OCI-LY7 (cell line): ENCODE data around the gene PTPRCAP. TPM values are rescaled to one million over a fixed set of nuclear protein-coding genes. Genes with fewer than 3 reads are reported as not detected.
A peak's percentile ranks its signal among the peaks of the same experiment; 100 is the strongest.

Experiments
- BruUV-seq: library from RNA; stranded (reverse); fragments of 400-500 nt; replicated peaks from 2 replicates; lab custom pipeline; 2021; lab: Mats Ljungman, UMichigan
- CTCF ChIA-PET: fragments of 300-600 bp; sonication (Branson Sonifier 250); formaldehyde crosslinking; loops from one replicate; lab custom pipeline; 2022; ENCODE audit warnings: antibody characterized with exemption; ENCODE audit not compliant: unreplicated experiment; lab: Charles Lee
- POLR2A ChIA-PET: fragments of 300-600 bp; sonication (Branson Sonifier 250); formaldehyde crosslinking; loops from one replicate; lab custom pipeline; 2022; ENCODE audit warnings: antibody characterized with exemption; lab: Charles Lee
- DNase-seq: peaks from one replicate; pipeline ENCODE4 v3.0.0-alpha.2; 2015; ENCODE audit warnings: low spot score
- H2AFZ ChIP-seq: fragments of 200-600 bp; sonication (generic), shearing (Covaris generic); 2 replicates; pipeline ENCODE4 v1.6.1; 2014; ENCODE audit warnings: mild to moderate bottlenecking, antibody characterized with exemption, low read length, moderate library complexity
- H3K27ac ChIP-seq: fragments of 200-600 bp; sonication (generic); 2 replicates; pipeline ENCODE4 v1.5.1; 2014; ENCODE audit warnings: mixed run types, low read depth, mild to moderate bottlenecking, moderate library complexity, low read length, inconsistent platforms; ENCODE audit not compliant: poor library complexity, severe bottlenecking
- H3K36me3 ChIP-seq: fragments of 200-600 bp; sonication (generic); 2 replicates; pipeline ENCODE4 v1.6.1; 2014; ENCODE audit warnings: mild to moderate bottlenecking, antibody characterized with exemption, low read length, moderate library complexity, mixed read lengths; ENCODE audit not compliant: insufficient read depth
- H3K4me1 ChIP-seq: fragments of 200-600 bp; sonication (generic); 2 replicates; pipeline ENCODE4 v1.5.1; 2014; ENCODE audit warnings: mild to moderate bottlenecking, low read length; ENCODE audit not compliant: insufficient read depth, poor library complexity, severe bottlenecking
- H3K4me2 ChIP-seq: fragments of 200-600 bp; sonication (generic); 2 replicates; pipeline ENCODE4 v1.6.1; 2014; ENCODE audit warnings: mild to moderate bottlenecking, low read length
- H3K4me3 ChIP-seq: fragments of 200-600 bp; sonication (generic); 2 replicates; pipeline ENCODE4 v1.5.1; 2014; ENCODE audit warnings: mild to moderate bottlenecking, low read depth, low read length; ENCODE audit not compliant: poor library complexity, severe bottlenecking
- H3K79me2 ChIP-seq: fragments of 200-600 bp; sonication (generic); 2 replicates; pipeline ENCODE4 v1.6.1; 2016; ENCODE audit warnings: low read depth, mild to moderate bottlenecking, low read length, moderate library complexity, mixed read lengths; ENCODE audit not compliant: insufficient read depth
- H3K9me2 ChIP-seq: fragments of 200-600 bp; sonication (generic); 2 replicates; pipeline ENCODE4 v1.6.1; 2016; ENCODE audit warnings: mild to moderate bottlenecking, low read length, mixed read lengths; ENCODE audit not compliant: insufficient read depth
- H3K9me3 ChIP-seq: fragments of 200-600 bp; sonication (generic); 2 replicates; pipeline ENCODE4 v1.6.1; 2014; ENCODE audit warnings: mild to moderate bottlenecking, mixed run types, low read length, mixed read lengths
- H4K20me1 ChIP-seq: fragments of 200-600 bp; sonication (generic); 2 replicates; pipeline ENCODE4 v1.6.1; 2014; ENCODE audit warnings: mild to moderate bottlenecking, antibody characterized with exemption, low read length, moderate library complexity, mixed read lengths; ENCODE audit not compliant: insufficient read depth
- EZH2phosphoT487 ChIP-seq: fragments of 200-600 bp; sonication (generic); IDR thresholded peaks from 2 replicates; pipeline ENCODE4 v1.6.1; 2018; ENCODE audit warnings: low read depth, borderline replicate concordance, mild to moderate bottlenecking, mixed run types, antibody characterized with exemption, low read length, moderate library complexity, mixed read lengths
- intact Hi-C: fragments of 100-400 bp; cut with micrococcal nuclease; formaldehyde crosslinking; loops from one replicate; pipeline ENCODE4 v1.10.0; 2022; ENCODE audit not compliant: unreplicated experiment
- total RNA-seq, 2 experiments: library from RNA; depleted of rRNA in 1 of 2; stranded (reverse); fragments of >200 nt in 1 of 2; shearing (Covaris generic) in 1 of 2; gene quantifications; 2 replicates each; pipeline ENCODE4 v1.2.3, GENCODE V29; 2014 to 2022
- TF ChIP-seq, protein P1 (sequence below): fragments of 200-600 bp; sonication (generic); conservative IDR thresholded peaks from 2 replicates; pipeline ENCODE4 v1.5.1; 2014; ENCODE audit warnings: mild to moderate bottlenecking, antibody characterized with exemption, low read length, moderate library complexity, mixed read lengths

The PTPRCAP gene
- total RNA-seq, 2 experiments from 2014 or later, result 129 to 212 TPM

DNA sequence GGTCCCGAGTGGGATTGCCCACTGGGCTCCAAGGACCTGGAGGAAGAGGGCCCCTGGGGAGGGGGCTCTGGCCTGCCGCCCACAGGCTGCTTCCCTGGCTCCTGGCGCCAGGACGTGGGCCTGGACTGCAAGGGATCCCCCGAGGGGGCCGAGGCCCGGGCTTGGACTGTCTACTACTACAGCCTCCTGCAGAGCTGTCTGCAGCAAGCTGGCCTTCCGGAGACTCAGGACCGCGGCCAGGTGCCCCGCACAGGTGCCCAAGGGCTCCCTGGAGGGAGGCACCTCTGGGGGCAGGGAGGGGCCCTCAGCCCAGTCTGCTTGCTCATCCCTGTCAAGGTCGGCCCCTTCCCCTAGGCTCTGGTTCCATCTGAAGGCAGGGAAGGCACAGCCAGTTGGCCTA, 20.1 kb downstream of the PTPRCAP start:
- H3K4me3 ChIP-seq, result no peak overlapping the region
- H3K4me2 ChIP-seq, result no peak overlapping the region
- no TSS peak for BruUV-seq
- no peak overlapping the region for H3K27ac ChIP-seq
- TF ChIP-seq, protein P1, sequence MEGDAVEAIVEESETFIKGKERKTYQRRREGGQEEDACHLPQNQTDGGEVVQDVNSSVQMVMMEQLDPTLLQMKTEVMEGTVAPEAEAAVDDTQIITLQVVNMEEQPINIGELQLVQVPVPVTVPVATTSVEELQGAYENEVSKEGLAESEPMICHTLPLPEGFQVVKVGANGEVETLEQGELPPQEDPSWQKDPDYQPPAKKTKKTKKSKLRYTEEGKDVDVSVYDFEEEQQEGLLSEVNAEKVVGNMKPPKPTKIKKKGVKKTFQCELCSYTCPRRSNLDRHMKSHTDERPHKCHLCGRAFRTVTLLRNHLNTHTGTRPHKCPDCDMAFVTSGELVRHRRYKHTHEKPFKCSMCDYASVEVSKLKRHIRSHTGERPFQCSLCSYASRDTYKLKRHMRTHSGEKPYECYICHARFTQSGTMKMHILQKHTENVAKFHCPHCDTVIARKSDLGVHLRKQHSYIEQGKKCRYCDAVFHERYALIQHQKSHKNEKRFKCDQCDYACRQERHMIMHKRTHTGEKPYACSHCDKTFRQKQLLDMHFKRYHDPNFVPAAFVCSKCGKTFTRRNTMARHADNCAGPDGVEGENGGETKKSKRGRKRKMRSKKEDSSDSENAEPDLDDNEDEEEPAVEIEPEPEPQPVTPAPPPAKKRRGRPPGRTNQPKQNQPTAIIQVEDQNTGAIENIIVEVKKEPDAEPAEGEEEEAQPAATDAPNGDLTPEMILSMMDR, result no peak
- TF ChIP-seq EZH2phosphoT487, result no peak
- DNase-seq, result no peak
- intact Hi-C loops, result no loop called here
- H3K9me3 ChIP-seq, result no peaks in the 10 kb centered on the region
- no peaks in the 10 kb centered on the region for H3K36me3 ChIP-seq
- H3K4me1 ChIP-seq, result peaks cover 60% of the 10 kb centered on the region
- CTCF ChIA-PET, result no interaction called here
- no peaks in the 10 kb centered on the region for H3K9me2 ChIP-seq
- H4K20me1 ChIP-seq, result no peaks in the 10 kb centered on the region
- no peak overlapping the region for H2AFZ ChIP-seq
- POLR2A ChIA-PET, result interaction anchor here (0.6 to 2.2 kb wide), 2 partner anchors 10 to 13 kb away, joined by 3 to 7 read pairs; no protein-coding TSS in a partner anchor
- no peaks in the 10 kb centered on the region for H3K79me2 ChIP-seq

DNA sequence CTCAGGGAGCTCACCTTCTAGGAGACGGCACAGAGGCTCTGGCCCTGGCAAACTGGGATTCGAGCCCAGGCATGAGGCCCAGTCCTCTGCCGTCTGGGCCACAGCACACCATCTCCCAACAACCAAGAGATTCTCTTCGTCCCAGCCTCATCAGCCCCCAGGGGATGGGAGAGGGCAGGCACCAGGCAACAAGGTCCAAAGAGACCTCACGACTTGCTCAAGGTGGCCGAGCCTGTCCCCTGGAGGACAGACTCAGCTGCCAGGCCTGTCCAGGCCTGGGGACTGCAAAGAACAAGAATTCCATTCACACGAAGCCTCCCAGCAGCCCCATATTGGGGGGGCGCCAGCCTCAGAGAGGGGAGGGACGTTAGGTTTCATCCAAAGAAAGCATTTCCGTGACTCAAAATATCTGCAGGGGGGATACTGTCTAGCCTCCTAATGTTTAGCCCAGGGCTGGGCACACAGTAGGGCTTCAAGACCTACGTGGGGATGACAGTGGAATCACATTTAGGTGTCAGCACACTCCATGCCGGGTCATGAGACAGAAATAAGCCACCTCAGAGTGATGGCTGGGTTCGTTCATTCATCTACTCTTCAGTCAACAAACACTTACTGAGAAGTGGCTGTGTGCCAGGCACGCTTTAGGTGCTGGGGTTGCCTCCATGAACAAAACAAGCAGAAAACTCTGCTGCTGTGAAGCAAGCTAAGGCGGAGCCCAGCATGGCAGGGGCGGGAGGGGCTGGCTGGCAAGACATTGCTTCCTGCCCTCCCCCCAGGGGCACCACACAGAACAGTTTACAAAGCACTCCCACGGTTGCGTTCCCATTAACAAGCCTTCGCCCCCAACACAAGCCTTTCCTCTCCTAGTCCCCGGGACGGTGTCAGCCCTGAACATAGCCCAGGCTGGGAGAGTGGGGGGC, 20.8 kb downstream of the PTPRCAP start:
- Histone ChIP-seq H3K4me1 (peaks cover 67% of the 10 kb centered on the region), H3K9me3 (no peaks in the 10 kb centered on the region), H4K20me1 (no peaks in the 10 kb centered on the region), H3K4me3 (no peak overlapping the region), H3K9me2 (no peaks in the 10 kb centered on the region), H2AFZ (no peak overlapping the region), H3K27ac (no peak overlapping the region), H3K36me3 (no peaks in the 10 kb centered on the region), H3K79me2 (no peaks in the 10 kb centered on the region), H3K4me2 (peak overlapping the region; percentile 31)
- intact Hi-C loops, result no loop called here
- ChIA-PET POLR2A (no interaction called here), CTCF (no interaction called here)
- BruUV-seq, result no TSS peak
- TF ChIP-seq, protein P1, result no peak
- no peak for TF ChIP-seq EZH2phosphoT487
- no peak for DNase-seq
